CD4-positive, alpha-beta T cell (primary cell): ENCODE measurements around the gene LIPA. TPM values are rescaled to one million over a fixed set of nuclear protein-coding genes. Genes with fewer than 3 reads are reported as not detected.

ENCODE experiments used
- ATAC-seq: fragments of 200-7000 bp; cut with Tn5 transposase; one replicate; pipeline ENCODE4 v1.10.0; 2022; ENCODE audit warnings: mild to moderate bottlenecking; ENCODE audit not compliant: poor library complexity
- CTCF ChIA-PET: fragments of 350-600 bp; sonication (Branson Sonifier 250); formaldehyde crosslinking; loops from one replicate; lab custom pipeline; 2021; ENCODE audit warnings: antibody characterized with exemption, inconsistent platforms; lab: Charles Lee
- POLR2A ChIA-PET: fragments of 350-600 bp; sonication (Branson Sonifier 250); formaldehyde crosslinking; loops from one replicate; lab custom pipeline; 2021; ENCODE audit warnings: antibody characterized with exemption, inconsistent platforms; lab: Charles Lee
- DNase-seq, 14 experiments: peaks; one replicate each; pipeline ENCODE4 v3.0.0-alpha.2; 2013 to 2020; ENCODE audit warnings: mixed read lengths in 2 of 14
- H3K27ac ChIP-seq, 2 donors: one replicate each; pipeline versions ENCODE4 v1.5.1 to v1.7.0; 2013; ENCODE audit warnings: low read length in 2 of 2, low read depth in 1 of 2, mild to moderate bottlenecking in 1 of 2
- H3K27me3 ChIP-seq, 2 experiments: 1 replicate in 1 of 2; 2 replicates in 1 of 2; pipeline versions ENCODE4 v1.6.1 to v1.7.0; 2013; ENCODE audit warnings: low read length in 2 of 2, control low read depth in 1 of 2, mild to moderate bottlenecking in 1 of 2, moderate library complexity in 1 of 2; ENCODE audit not compliant: insufficient read depth in 2 of 2, control insufficient read depth in 1 of 2
- H3K36me3 ChIP-seq: one replicate; pipeline ENCODE4 v1.6.1; 2013; ENCODE audit warnings: low read length, control low read depth; ENCODE audit not compliant: insufficient read depth
- H3K4me1 ChIP-seq: one replicate; pipeline ENCODE4 v1.6.1; 2013; ENCODE audit warnings: low read length, control low read depth; ENCODE audit not compliant: insufficient read depth
- H3K4me3 ChIP-seq: one replicate; pipeline ENCODE4 v1.5.1; 2013; ENCODE audit warnings: mild to moderate bottlenecking, low read length, moderate library complexity
- H3K9me3 ChIP-seq, 2 experiments: 1 replicate in 1 of 2; 2 replicates in 1 of 2; pipeline versions ENCODE4 v1.6.1 to v1.7.0; 2013; ENCODE audit warnings: low read length in 2 of 2, mild to moderate bottlenecking in 2 of 2, control low read depth in 1 of 2, moderate library complexity in 1 of 2; ENCODE audit not compliant: control insufficient read depth in 1 of 2, insufficient read depth in 1 of 2
- H3K27ac Mint-ChIP-seq: one replicate; pipeline ENCODE4 v1.8.0; 2020; ENCODE audit warnings: mixed read lengths
- H3K27me3 Mint-ChIP-seq: one replicate; pipeline ENCODE4 v1.8.0; 2021; ENCODE audit warnings: mixed read lengths
- H3K36me3 Mint-ChIP-seq: one replicate; pipeline ENCODE4 v1.8.0; 2021; ENCODE audit warnings: low read depth, mixed read lengths
- H3K4me1 Mint-ChIP-seq: one replicate; pipeline ENCODE4 v1.8.0; 2021; ENCODE audit warnings: low read depth, mixed read lengths
- H3K4me3 Mint-ChIP-seq: one replicate; pipeline ENCODE4 v1.8.0; 2020; ENCODE audit warnings: mild to moderate bottlenecking, mixed read lengths
- H3K9me3 Mint-ChIP-seq: one replicate; pipeline ENCODE4 v1.8.0; 2020; ENCODE audit warnings: mixed read lengths
- intact Hi-C, 2 experiments: fragments of 100-400 bp; cut with DNase I in 1 of 2; cut with micrococcal nuclease in 1 of 2; formaldehyde crosslinking; loops; one replicate each; pipeline versions ENCODE4 v1.15.1 to v1.9.0; 2023 to 2025; cut with DNase I, micrococcal nuclease
- total RNA-seq, 174 experiments: library from RNA in 2 of 174; stranded (reverse) in 2 of 174; gene quantifications; one replicate each; pipeline ENCODE4 v1.2.3 and lab custom pipeline; 2021 to 2026
- TF ChIP-seq, protein P1 (sequence below): fragments of 200-600 bp; IDR thresholded peaks from one replicate; pipeline ENCODE4 v1.8.0; 2022; ENCODE audit warnings: antibody characterized with exemption, mild to moderate bottlenecking

The LIPA gene
- total RNA-seq, 2 experiments from 2014 or later, result 15.6 to 16.4 TPM

DNA sequence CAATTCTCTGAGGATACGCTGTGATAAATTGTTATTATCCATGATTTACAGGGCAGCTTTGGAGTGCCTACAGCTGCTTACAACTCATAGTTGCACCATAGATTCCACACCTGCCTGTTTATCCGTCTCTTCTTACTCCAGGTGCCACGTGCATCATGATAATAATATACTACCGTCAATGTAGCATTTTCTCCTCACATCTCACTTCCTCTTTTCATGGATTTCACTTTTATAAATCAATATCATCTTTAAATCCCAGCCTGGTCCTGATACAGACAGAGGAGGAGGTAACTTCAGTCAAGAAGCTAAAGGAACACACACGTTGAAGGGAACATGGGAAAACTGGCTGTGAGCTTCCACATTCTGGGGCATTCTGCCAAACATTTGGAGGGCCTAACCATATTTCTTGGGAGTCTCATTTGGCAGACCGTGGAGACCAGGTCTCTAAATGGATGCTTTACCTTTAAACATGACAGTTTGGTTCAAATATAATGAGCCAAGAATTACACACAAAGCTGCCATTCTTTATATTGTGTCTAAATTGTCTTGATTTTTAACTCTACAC is 46.9 kb downstream of the LIPA start:
- intact Hi-C loops, result no loop called here
- no peak overlapping the region for H3K4me3 Mint-ChIP-seq
- Histone ChIP-seq H3K4me3 (no peak overlapping the region), H3K4me1 (peaks cover 23% of the 10 kb centered on the region), H3K9me3 (no peaks in the 10 kb centered on the region), H3K27ac (no peak overlapping the region), H3K36me3 (no peaks in the 10 kb centered on the region), H3K27me3 (peaks cover 20 to 48% of the 10 kb centered on the region in 2 experiments)
- H3K27ac Mint-ChIP-seq, result no peak overlapping the region
- H3K27me3 Mint-ChIP-seq, result peaks cover 42% of the 10 kb centered on the region
- CTCF ChIA-PET, result interaction anchor here (1.3 kb wide), 2 partner anchors 13 to 270 kb away, joined by 4 read pairs; no protein-coding TSS in a partner anchor
- H3K9me3 Mint-ChIP-seq, result no peaks in the 10 kb centered on the region
- ATAC-seq, result no peak
- no peaks in the 10 kb centered on the region for H3K36me3 Mint-ChIP-seq
- POLR2A ChIA-PET, result no interaction called here
- H3K4me1 Mint-ChIP-seq, result peaks cover 14% of the 10 kb centered on the region
- TF ChIP-seq, protein P1, sequence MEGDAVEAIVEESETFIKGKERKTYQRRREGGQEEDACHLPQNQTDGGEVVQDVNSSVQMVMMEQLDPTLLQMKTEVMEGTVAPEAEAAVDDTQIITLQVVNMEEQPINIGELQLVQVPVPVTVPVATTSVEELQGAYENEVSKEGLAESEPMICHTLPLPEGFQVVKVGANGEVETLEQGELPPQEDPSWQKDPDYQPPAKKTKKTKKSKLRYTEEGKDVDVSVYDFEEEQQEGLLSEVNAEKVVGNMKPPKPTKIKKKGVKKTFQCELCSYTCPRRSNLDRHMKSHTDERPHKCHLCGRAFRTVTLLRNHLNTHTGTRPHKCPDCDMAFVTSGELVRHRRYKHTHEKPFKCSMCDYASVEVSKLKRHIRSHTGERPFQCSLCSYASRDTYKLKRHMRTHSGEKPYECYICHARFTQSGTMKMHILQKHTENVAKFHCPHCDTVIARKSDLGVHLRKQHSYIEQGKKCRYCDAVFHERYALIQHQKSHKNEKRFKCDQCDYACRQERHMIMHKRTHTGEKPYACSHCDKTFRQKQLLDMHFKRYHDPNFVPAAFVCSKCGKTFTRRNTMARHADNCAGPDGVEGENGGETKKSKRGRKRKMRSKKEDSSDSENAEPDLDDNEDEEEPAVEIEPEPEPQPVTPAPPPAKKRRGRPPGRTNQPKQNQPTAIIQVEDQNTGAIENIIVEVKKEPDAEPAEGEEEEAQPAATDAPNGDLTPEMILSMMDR, result no peak
- no peak for DNase-seq

DNA sequence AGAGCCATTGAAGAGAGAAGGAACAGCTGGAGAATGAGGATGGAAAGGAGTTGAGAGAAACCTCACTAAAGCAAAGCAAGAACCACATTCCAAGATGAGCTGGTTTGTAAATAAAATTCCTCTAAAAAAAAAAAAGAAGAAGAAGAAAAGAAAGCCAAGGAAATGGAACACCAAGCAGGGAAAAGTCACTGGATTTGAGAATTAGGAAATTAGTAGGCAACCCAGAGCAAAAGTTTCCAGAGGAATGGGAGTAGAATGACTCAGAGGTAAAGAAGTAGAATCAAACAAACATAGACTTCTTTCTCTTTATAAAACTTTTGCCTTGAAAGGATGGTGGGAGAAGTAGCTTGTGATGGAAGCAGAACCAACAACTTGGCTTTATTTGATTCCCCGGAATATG is 48.3 kb downstream of the LIPA start:
- ChIA-PET CTCF (no interaction called here), POLR2A (no interaction called here)
- Histone ChIP-seq H3K9me3 (no peaks in the 10 kb centered on the region), H3K27me3 (peaks cover 15 to 36% of the 10 kb centered on the region in 2 experiments), H3K27ac (no peak overlapping the region), H3K4me3 (no peak overlapping the region), H3K4me1 (peaks cover 20% of the 10 kb centered on the region), H3K36me3 (no peaks in the 10 kb centered on the region)
- Mint-ChIP-seq H3K27me3 (peaks cover 27% of the 10 kb centered on the region), H3K27ac (no peak overlapping the region), H3K36me3 (no peaks in the 10 kb centered on the region), H3K9me3 (no peaks in the 10 kb centered on the region), H3K4me1 (peaks cover 14% of the 10 kb centered on the region), H3K4me3 (no peak overlapping the region)
- no peak for ATAC-seq
- intact Hi-C loops, result no loop called here
- TF ChIP-seq, protein P1, result no peak
- no peak for DNase-seq

DNA sequence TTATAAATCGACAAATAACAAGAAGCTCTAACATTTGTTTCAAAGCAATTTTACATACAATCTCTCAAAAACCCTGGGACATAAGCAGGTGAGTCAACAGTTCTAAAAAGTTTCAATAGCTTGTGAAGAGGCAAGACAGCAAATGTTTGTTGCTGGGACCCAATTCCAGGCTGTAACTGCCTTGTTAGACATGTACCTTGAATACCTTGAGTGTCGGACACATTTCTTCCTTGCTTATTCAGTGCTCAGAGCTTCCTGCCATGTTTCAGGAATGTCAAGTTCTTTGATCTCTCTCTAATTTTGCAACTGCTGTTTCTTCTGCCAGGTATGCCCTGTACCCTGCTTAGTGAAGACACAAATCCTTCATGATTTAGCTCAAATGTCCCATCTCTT is 49.5 kb downstream of the LIPA start:
- ATAC-seq, result no peak
- Histone ChIP-seq H3K27me3 (peaks cover 7 to 26% of the 10 kb centered on the region in 2 experiments), H3K4me3 (no peak overlapping the region), H3K4me1 (peaks cover 9% of the 10 kb centered on the region), H3K9me3 (no peaks in the 10 kb centered on the region), H3K36me3 (no peaks in the 10 kb centered on the region), H3K27ac (no peak overlapping the region)
- peaks cover 18% of the 10 kb centered on the region for H3K27me3 Mint-ChIP-seq
- no peak overlapping the region for H3K4me3 Mint-ChIP-seq
- intact Hi-C loops, result no loop called here
- DNase-seq, result no peak
- no peaks in the 10 kb centered on the region for H3K36me3 Mint-ChIP-seq
- ChIA-PET POLR2A (no interaction called here), CTCF (no interaction called here)
- no peaks in the 10 kb centered on the region for H3K9me3 Mint-ChIP-seq
- TF ChIP-seq, protein P1, result no peak
- no peak overlapping the region for H3K27ac Mint-ChIP-seq
- H3K4me1 Mint-ChIP-seq, result peaks cover 9% of the 10 kb centered on the region
